Globus pallidus (tissue), 1 donor: ENCODE results near the gene ZNF235.
"Not testable (repeated sequence)": the region's sequence is repeated elsewhere in the genome, so short reads cannot be mapped to it uniquely, and the experiment has no call there.

Experiments
- DNase-seq: peaks from one replicate; pipeline ENCODE4 v3.0.0-alpha.2; 2015; ENCODE audit warnings: low spot score

Gene ZNF235

GRCh38 chr19:44255705-44256411, 49.0 kb downstream of the ZNF235 start:
- no peak for DNase-seq

DNA sequence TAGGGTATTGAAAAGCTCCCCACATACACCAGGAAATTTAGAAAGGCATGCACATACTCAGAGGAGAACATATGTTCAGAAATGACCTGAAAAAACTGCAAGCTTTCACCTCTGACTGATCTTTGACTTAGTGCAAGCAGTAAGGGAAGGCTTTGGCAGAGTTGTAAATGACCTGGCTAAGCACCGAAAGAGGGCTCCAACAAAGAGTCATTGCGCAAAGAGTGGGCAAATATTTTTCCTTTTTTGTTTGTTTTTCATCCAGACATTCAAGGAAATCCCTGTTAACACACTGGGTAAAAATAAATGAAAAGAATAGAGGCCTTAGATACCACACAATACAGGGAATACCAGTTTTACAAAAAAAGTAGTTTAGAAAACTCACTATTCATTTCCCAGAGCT, 50.3 kb downstream of the ZNF235 start:
- no peak for DNase-seq

- DNase-seq = not testable (repeated sequence)
These were observed 51.4 kb downstream of the ZNF235 start for GRCh38 chr19:44253392-44253791.

GRCh38 chr19:44252332-44252731, 52.5 kb downstream of the ZNF235 start:
- DNase-seq = not testable (repeated sequence)

GRCh38 chr19:44236384-44236783, 68.4 kb downstream of the ZNF235 start:
- no peak for DNase-seq
